HPDE6-E6E7 (cell line): Measurements from ENCODE around the gene MVB12B.

Source experiments
- DNase-seq: peaks from one replicate; pipeline ENCODE4 v3.0.0; 2011; ENCODE audit warnings: missing footprints; ENCODE audit errors: extremely low spot score

MVB12B gene

GRCh38 chr9:126494264-126494663 lies 167.6 kb downstream of the MVB12B start:
- DNase-seq = no peak

- no peak for DNase-seq
These were observed 168.1 kb downstream of the MVB12B start for GRCh38 chr9:126494746-126495145.

- DNase-seq = no peak
These were observed 169.0 kb downstream of the MVB12B start for GRCh38 chr9:126495411-126496180.

- DNase-seq = no peak
These were observed 169.6 kb downstream of the MVB12B start for GRCh38 chr9:126496181-126496576.

GRCh38 chr9:126496781-126497659 lies 170.4 kb downstream of the MVB12B start:
- DNase-seq = no peak

- DNase-seq = no peak
These were observed 171.1 kb downstream of the MVB12B start for GRCh38 chr9:126497660-126498275.

GRCh38 chr9:126498331-126498730 lies 171.7 kb downstream of the MVB12B start:
- no peak for DNase-seq

- peak; percentile 37 for DNase-seq
These were observed 172.6 kb downstream of the MVB12B start for GRCh38 chr9:126499005-126499910.

GRCh38 chr9:126499911-126500599 lies 173.4 kb downstream of the MVB12B start:
- no peak for DNase-seq

GRCh38 chr9:126500600-126501382 lies 174.2 kb downstream of the MVB12B start:
- DNase-seq = peak; percentile 67

- DNase-seq = no peak
These were observed 175.0 kb downstream of the MVB12B start for GRCh38 chr9:126501383-126502331.

- DNase-seq = no peak
These were observed 176.0 kb downstream of the MVB12B start for GRCh38 chr9:126502417-126503332.

GRCh38 chr9:126503333-126504085 lies 176.9 kb downstream of the MVB12B start:
- no peak for DNase-seq

- DNase-seq = no peak
These were observed 177.7 kb downstream of the MVB12B start for GRCh38 chr9:126504086-126504976.

- no peak for DNase-seq
These were observed 178.4 kb downstream of the MVB12B start for GRCh38 chr9:126504977-126505455.
